ENCODE results near the gene TLR10. TPM values are rescaled to one million over a fixed set of nuclear protein-coding genes. Genes with fewer than 3 reads are reported as not detected.
"Not testable (repeated sequence)": the region's sequence is repeated elsewhere in the genome, so short reads cannot be mapped to it uniquely, and the experiment has no call there.

TLR10 gene
- total RNA-seq, 3 donors from 2014 or later, result 0.13 to 0.22 TPM; not detected in 1

DNA sequence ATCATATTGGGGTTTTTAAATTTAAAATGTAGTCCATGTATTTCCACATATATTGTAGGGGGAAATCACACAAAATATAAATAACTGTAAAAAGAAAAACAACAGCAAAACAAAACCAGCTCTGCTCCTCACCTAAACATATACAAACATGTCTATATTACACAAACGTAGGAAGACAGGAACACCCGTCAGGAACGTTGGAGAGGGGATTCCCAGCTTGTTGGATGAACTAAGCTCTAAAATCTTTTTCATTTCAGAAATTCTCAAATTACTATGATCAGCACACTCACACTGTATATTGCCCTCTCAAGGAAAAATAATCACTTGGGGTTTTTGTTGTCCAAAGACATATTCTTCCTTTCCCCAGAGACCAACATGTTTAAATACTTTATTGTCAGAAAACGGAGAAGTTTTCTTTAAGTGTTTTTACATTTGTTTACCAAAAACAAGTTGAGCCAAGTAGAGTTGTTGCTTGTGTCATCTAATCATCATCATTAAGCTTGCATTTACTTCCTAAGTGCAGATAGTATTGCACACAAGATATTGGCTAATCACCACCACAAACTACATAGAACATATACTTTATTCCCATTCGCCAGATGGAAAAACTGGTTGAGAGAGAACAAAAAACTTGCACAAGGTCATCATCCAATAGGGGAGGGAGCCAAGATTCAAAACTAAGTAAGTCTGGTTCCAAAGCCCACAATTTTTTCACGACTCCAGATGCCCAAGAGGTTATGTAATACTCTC is 2.4 kb upstream of the TLR10 start:
- Mint-ChIP-seq H3K9me3 (peaks cover 11% of the 10 kb centered on the region), H3K4me3 (no peak overlapping the region), H3K36me3 (ENCODE audit: insufficient read depth) (no peaks in the 10 kb centered on the region), H3K27me3 (ENCODE audit: low read depth) (peaks cover 3% of the 10 kb centered on the region), H3K4me1 (ENCODE audit: low read depth) (peaks cover 4% of the 10 kb centered on the region)
- ATAC-seq (no peak), DNase-seq (no peak)

DNA sequence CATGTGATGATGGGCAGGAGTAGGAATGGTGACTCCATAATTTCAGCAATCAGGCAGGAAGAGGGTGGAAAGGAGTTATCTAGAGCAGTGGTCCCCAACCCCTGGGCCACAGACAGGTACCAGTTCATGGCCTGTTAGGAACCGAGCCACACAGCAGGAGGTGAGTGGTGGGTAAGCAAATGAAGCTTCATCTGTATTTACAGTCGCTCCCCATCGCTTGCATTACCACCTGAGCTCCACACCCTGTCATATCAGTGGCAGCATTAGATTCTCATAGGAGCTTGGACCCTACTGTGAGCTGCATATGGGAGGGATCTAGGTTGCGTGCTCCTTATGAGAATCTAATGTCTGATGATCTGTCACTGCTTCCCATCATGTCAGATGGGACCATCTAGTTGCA is 1.4 kb upstream of the TLR10 start:
- H3K4me3 Mint-ChIP-seq, result no peak overlapping the region
- H3K27me3 Mint-ChIP-seq (ENCODE audit: low read depth), result peaks cover 3% of the 10 kb centered on the region

DNA sequence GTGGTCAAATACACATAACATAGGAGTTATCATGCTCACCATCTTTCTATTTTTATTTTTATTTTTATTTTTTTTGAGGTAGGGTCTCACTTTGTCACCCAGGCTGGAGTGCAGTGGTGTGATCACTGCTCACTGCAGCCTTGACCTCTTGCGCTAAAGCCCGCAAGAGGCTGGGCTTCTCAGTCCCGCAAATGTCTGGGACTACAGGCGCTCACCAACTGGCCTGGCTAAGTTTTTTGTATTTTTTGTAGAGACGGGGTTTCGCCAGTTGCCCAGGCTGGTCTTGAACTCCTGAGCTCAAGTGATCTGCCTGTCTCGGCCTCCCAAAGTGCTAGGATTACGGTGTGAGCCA is 295 bp upstream of the TLR10 start:
- Mint-ChIP-seq H3K36me3 (ENCODE audit: insufficient read depth) (no peaks in the 10 kb centered on the region), H3K9me3 (peaks cover 3% of the 10 kb centered on the region), H3K4me3 (no peak overlapping the region), H3K27me3 (ENCODE audit: low read depth) (peaks cover 3% of the 10 kb centered on the region), H3K4me1 (ENCODE audit: low read depth) (peaks cover 4% of the 10 kb centered on the region)
- DNase-seq (no peak), ATAC-seq (no peak)

More for the DNA sequence above, 1.4 kb upstream of the TLR10 start:
- H3K36me3 Mint-ChIP-seq (ENCODE audit: insufficient read depth), result no peaks in the 10 kb centered on the region
- ATAC-seq (no peak), DNase-seq (no peak)
- H3K4me1 Mint-ChIP-seq (ENCODE audit: low read depth), result peaks cover 4% of the 10 kb centered on the region
- H3K9me3 Mint-ChIP-seq, result peaks cover 4% of the 10 kb centered on the region

DNA sequence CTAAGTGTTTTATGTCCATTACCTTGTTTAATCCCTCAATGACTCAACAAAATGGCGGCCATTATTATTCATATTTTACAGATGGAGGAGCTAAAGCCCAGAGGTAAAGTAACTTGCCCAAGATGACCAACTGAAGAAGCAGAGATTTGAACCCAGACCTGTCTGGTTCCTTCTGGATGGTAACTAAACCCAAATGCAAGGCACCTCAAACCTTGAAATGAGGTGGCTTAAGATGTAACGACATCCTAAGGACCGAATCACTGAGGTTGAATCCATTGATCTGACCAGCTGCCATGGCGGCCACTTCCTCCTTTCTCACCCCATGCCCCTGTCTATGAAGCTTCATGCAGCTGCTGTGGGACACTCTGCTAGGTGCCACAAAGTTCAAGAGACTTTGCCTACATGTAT is 932 bp downstream of the TLR10 start:
- no peaks in the 10 kb centered on the region for H3K36me3 Mint-ChIP-seq (ENCODE audit: insufficient read depth)
- H3K4me1 Mint-ChIP-seq (ENCODE audit: low read depth), result peaks cover 4% of the 10 kb centered on the region
- peaks cover 3% of the 10 kb centered on the region for H3K9me3 Mint-ChIP-seq
- H3K4me3 Mint-ChIP-seq, result no peak overlapping the region
- no peak for DNase-seq
- peaks cover 6% of the 10 kb centered on the region for H3K27me3 Mint-ChIP-seq (ENCODE audit: low read depth)
- no peak for ATAC-seq

DNA sequence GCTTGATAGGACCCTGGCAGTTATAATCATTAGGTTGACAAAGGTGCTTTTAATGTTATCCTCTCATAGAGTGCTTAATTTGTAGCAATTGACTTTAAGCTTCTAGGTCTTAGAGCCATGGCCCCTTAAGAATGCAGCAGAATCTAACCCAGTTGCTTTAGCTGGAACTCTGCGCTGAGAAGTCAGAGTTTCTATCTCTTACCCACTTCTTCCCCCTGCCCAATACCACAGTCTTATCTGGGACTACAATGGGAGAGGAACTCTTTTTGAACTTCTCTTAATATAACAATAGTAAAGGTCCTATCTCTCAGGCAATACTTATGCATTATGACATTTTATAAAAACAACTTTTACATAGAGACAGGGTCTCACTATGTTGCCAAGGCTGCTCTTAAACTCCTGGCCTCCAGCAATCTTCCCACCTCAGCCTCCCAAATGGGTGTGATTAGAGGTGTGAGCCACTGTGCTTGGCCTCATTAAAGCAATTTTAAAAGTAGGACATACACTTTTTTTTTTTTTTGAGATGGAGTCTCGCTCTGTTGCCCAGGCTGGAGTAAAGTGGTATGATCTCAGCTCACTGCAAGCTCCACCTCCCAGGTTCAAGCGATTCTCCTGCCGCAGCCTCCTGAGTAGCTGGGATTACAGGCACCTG is 1.8 kb downstream of the TLR10 start:
- ATAC-seq (no peak), DNase-seq (no peak)
- Mint-ChIP-seq H3K27me3 (ENCODE audit: low read depth) (peaks cover 6% of the 10 kb centered on the region), H3K36me3 (ENCODE audit: insufficient read depth) (no peaks in the 10 kb centered on the region), H3K4me3 (no peak overlapping the region), H3K4me1 (ENCODE audit: low read depth) (peaks cover 4% of the 10 kb centered on the region), H3K9me3 (peaks cover 3% of the 10 kb centered on the region)

GRCh38 chr4:38779790-38780189 is 3.0 kb downstream of the TLR10 start:
- DNase-seq (no peak), ATAC-seq (no peak)
- H3K36me3 Mint-ChIP-seq (ENCODE audit: insufficient read depth), result no peaks in the 10 kb centered on the region
- peaks cover 7% of the 10 kb centered on the region for H3K9me3 Mint-ChIP-seq
- H3K4me1 Mint-ChIP-seq (ENCODE audit: low read depth), result peaks cover 4% of the 10 kb centered on the region
- H3K27me3 Mint-ChIP-seq (ENCODE audit: low read depth), result peaks cover 11% of the 10 kb centered on the region
- no peak overlapping the region for H3K4me3 Mint-ChIP-seq

- not testable (repeated sequence) for ATAC-seq; DNase-seq; H3K4me1 Mint-ChIP-seq (ENCODE audit: low read depth)
Observed at GRCh38 chr4:38777925-38778324, 4.9 kb downstream of the TLR10 start.

GRCh38 chr4:38775326-38775725 is 7.5 kb downstream of the TLR10 start:
- Mint-ChIP-seq H3K9me3 (peaks cover 10% of the 10 kb centered on the region), H3K4me1 (ENCODE audit: low read depth) (no peaks in the 10 kb centered on the region), H3K27me3 (ENCODE audit: low read depth) (peaks cover 10% of the 10 kb centered on the region), H3K36me3 (ENCODE audit: insufficient read depth) (peaks cover 3% of the 10 kb centered on the region), H3K4me3 (no peak overlapping the region)
- no peak for DNase-seq
- no peak for ATAC-seq

More at GRCh38 chr4:38777925-38778324, 4.9 kb downstream of the TLR10 start:
- Mint-ChIP-seq H3K27me3 (ENCODE audit: low read depth) (peaks cover 13% of the 10 kb centered on the region), H3K9me3 (peaks cover 10% of the 10 kb centered on the region)
- H3K36me3 Mint-ChIP-seq (ENCODE audit: insufficient read depth); H3K4me3 Mint-ChIP-seq: not testable (repeated sequence)

GRCh38 chr4:38774181-38774955 is 8.4 kb downstream of the TLR10 start:
- Mint-ChIP-seq H3K4me1 (ENCODE audit: low read depth) (no peaks in the 10 kb centered on the region), H3K9me3 (peaks cover 10% of the 10 kb centered on the region), H3K36me3 (ENCODE audit: insufficient read depth) (peaks cover 3% of the 10 kb centered on the region), H3K27me3 (ENCODE audit: low read depth) (peaks cover 10% of the 10 kb centered on the region), H3K4me3 (no peak overlapping the region)
- ATAC-seq (no peak), DNase-seq (no peak)

DNA sequence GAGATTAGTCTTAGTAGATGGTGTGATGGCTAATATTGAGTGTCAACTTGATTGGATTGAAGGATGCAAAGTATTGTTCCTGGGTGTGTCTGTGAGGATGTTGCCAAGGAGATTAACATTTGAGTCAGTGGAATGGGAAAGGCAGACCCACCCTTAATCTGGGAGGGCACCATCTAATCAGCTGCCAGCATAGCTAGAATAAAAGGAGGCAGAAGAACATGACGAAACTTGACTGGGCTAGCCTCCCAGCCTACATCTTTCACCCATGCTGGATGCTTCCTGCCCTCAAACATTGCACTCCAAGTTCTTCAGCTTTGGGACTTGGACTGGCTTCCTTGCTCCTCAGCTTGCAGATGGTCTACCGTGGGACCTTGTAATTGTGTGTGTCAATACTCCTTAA is 12.5 kb downstream of the TLR10 start:
- not testable (repeated sequence) for ATAC-seq; H3K36me3 Mint-ChIP-seq (ENCODE audit: insufficient read depth); H3K4me3 Mint-ChIP-seq; H3K4me1 Mint-ChIP-seq (ENCODE audit: low read depth); DNase-seq; H3K27me3 Mint-ChIP-seq (ENCODE audit: low read depth)
- H3K9me3 Mint-ChIP-seq, result peaks cover 11% of the 10 kb centered on the region

GRCh38 chr4:38769857-38770256 is 12.9 kb downstream of the TLR10 start:
- peaks cover 3% of the 10 kb centered on the region for H3K36me3 Mint-ChIP-seq (ENCODE audit: insufficient read depth)
- DNase-seq (no peak), ATAC-seq (no peak)
- no peak overlapping the region for H3K4me3 Mint-ChIP-seq
- no peaks in the 10 kb centered on the region for H3K4me1 Mint-ChIP-seq (ENCODE audit: low read depth)
- H3K9me3 Mint-ChIP-seq, result peaks cover 7% of the 10 kb centered on the region
- H3K27me3 Mint-ChIP-seq (ENCODE audit: low read depth), result peaks cover 2% of the 10 kb centered on the region

GRCh38 chr4:38769441-38769840 is 13.3 kb downstream of the TLR10 start:
- DNase-seq (no peak), ATAC-seq (no peak)
- no peak overlapping the region for H3K4me3 Mint-ChIP-seq
- H3K9me3 Mint-ChIP-seq, result peaks cover 4% of the 10 kb centered on the region
- H3K36me3 Mint-ChIP-seq (ENCODE audit: insufficient read depth), result peaks cover 1% of the 10 kb centered on the region
- peaks cover under 1% of the 10 kb centered on the region for H3K27me3 Mint-ChIP-seq (ENCODE audit: low read depth)
- H3K4me1 Mint-ChIP-seq (ENCODE audit: low read depth), result no peaks in the 10 kb centered on the region

GRCh38 chr4:38768968-38769394 is 13.8 kb downstream of the TLR10 start:
- peaks cover 3% of the 10 kb centered on the region for H3K9me3 Mint-ChIP-seq
- no peaks in the 10 kb centered on the region for H3K4me1 Mint-ChIP-seq (ENCODE audit: low read depth)
- ATAC-seq (no peak), DNase-seq (no peak)
- no peaks in the 10 kb centered on the region for H3K27me3 Mint-ChIP-seq (ENCODE audit: low read depth)
- no peaks in the 10 kb centered on the region for H3K36me3 Mint-ChIP-seq (ENCODE audit: insufficient read depth)
- H3K4me3 Mint-ChIP-seq, result no peak overlapping the region

- H3K36me3 Mint-ChIP-seq (ENCODE audit: insufficient read depth); DNase-seq; ATAC-seq; H3K27me3 Mint-ChIP-seq (ENCODE audit: low read depth); H3K9me3 Mint-ChIP-seq; H3K4me1 Mint-ChIP-seq (ENCODE audit: low read depth); H3K4me3 Mint-ChIP-seq: not testable (repeated sequence)
Observed at GRCh38 chr4:38766940-38767339, 15.8 kb downstream of the TLR10 start.
